ENCODE results near the gene CD3E. TPM values are rescaled to one million over a fixed set of nuclear protein-coding genes. Genes with fewer than 3 reads are reported as not detected.

CD3E gene
- total and polyA plus RNA-seq, 2 donors (not counting 1 experiment from before 2014, with no cell fraction given) = 1.0 to 1.7 TPM

GRCh38 chr11:118343981-118344515, 39.5 kb downstream of the CD3E start, which contains the start of gene CD3G:
TSS of gene CD3G (plus strand) at chr11:118344344. CDS start at chr11:118344424, 80 bp downstream.
- no peaks in the 10 kb centered on the region for H3K79me2 ChIP-seq (ENCODE audit: control insufficient read depth, insufficient read depth, low read length)
- no peak for ATAC-seq (ENCODE audit: low read depth)
- Mint-ChIP-seq H3K27ac (no peak within 1 kb of the TSS), H3K27me3 (peaks cover 19% of the 10 kb centered on the region), H3K4me3 (no peak within 1 kb of the TSS), H3K4me1 (peaks cover 4% of the 10 kb centered on the region), H3K9me3 (ENCODE audit: insufficient read depth) (no peaks in the 10 kb centered on the region)
- CTCF ChIA-PET = no interaction called here
- H3K27me3 ChIP-seq (replicated peaks in 1 of 4; ENCODE audit: control extremely low read depth in 1 of 4, control insufficient read depth in 3 of 4, insufficient read depth in 4 of 4, low read length in 3 of 4) = peaks cover 0 to 4% (median under 1%) of the 10 kb centered on the region in 4 experiments
- no peak within 1 kb of the TSS for H3K4me3 ChIP-seq (ENCODE audit: control extremely low read depth in 1 of 5, extremely low read depth in 1 of 5, insufficient read depth in 1 of 5, low read depth in 2 of 5, low read length in 4 of 5)
- no peak within 1 kb of the TSS for H3K27ac ChIP-seq (ENCODE audit: low read length in 2 of 2)
- H4K20me1 ChIP-seq (ENCODE audit: control insufficient read depth, insufficient read depth, low read length, poor library complexity, severe bottlenecking) = no peaks in the 10 kb centered on the region
- POLR2A ChIA-PET = no interaction called here
- WGBS (ENCODE audit: insufficient coverage) = 93% methylated on average over 6 of the region's 6 CpGs
- no peak for TF ChIP-seq CTCF (IDR thresholded peaks at IDR 0.05)
- no peak for TF ChIP-seq EZH2 (IDR thresholded peaks at IDR 0.05; ENCODE audit: borderline replicate concordance, insufficient read depth, low read depth, low read length, poor library complexity, severe bottlenecking)
- no peaks in the 10 kb centered on the region for H3K9me3 ChIP-seq (ENCODE audit: control extremely low read depth in 1 of 3, control insufficient read depth in 2 of 3, insufficient read depth in 1 of 3, low read length in 2 of 3)
- no peak for DNase-seq
- peaks cover 0 to under 1% of the 10 kb centered on the region in 2 donors for H3K4me1 ChIP-seq (ENCODE audit: control insufficient read depth in 2 of 2, insufficient read depth in 2 of 2, low read length in 2 of 2)
- no peaks in the 10 kb centered on the region for H3K36me3 ChIP-seq (replicated peaks in 1 of 2; ENCODE audit: control extremely low read depth in 1 of 2, control insufficient read depth in 1 of 2, extremely low read depth in 1 of 2, insufficient read depth in 2 of 2, low read length in 1 of 2)
- no peak within 1 kb of the TSS for H3K9ac ChIP-seq (ENCODE audit: low read length)
- intact Hi-C loops (cut with micrococcal nuclease) = no loop called here
- H3K4me2 ChIP-seq (replicated peaks; ENCODE audit: low read depth, low read length, poor library complexity, severe bottlenecking) = no peak within 1 kb of the TSS
- no peak within 1 kb of the TSS for H2AFZ ChIP-seq (ENCODE audit: insufficient read depth, low read depth, low read length, poor library complexity, severe bottlenecking)

DNA sequence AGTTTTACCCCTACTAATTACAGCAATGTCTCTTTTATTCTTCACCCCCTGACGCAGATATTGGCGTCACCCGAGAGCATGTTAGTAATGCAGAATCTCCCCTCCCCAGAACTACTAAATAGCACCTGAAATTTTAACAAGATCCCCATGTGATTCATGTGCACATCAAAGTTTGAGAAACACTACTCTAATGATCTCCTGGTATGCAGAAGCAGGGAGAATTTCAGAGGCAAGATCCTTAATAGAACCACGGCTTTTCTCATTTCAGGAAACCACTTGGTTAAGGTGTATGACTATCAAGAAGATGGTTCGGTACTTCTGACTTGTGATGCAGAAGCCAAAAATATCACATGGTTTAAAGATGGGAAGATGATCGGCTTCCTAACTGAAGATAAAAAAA, 44.9 kb downstream of the CD3E start:
- no peak overlapping the region for H3K27ac Mint-ChIP-seq
- peaks cover 31% of the 10 kb centered on the region for H3K27me3 Mint-ChIP-seq
- POLR2A ChIA-PET = no interaction called here
- H3K36me3 ChIP-seq (replicated peaks in 1 of 2; ENCODE audit: control extremely low read depth in 1 of 2, control insufficient read depth in 1 of 2, extremely low read depth in 1 of 2, insufficient read depth in 2 of 2, low read length in 1 of 2) = no peaks in the 10 kb centered on the region
- TF ChIP-seq EZH2 (IDR thresholded peaks at IDR 0.05; ENCODE audit: borderline replicate concordance, insufficient read depth, low read depth, low read length, poor library complexity, severe bottlenecking) = no peak
- peaks cover 0 to 4% (median 2%) of the 10 kb centered on the region in 4 experiments for H3K27me3 ChIP-seq (replicated peaks in 1 of 4; ENCODE audit: control extremely low read depth in 1 of 4, control insufficient read depth in 3 of 4, insufficient read depth in 4 of 4, low read length in 3 of 4)
- CTCF ChIA-PET = interaction anchor here (0.6 to 6.8 kb wide), 3 partner anchors 12 to 151 kb away, joined by 3 to 92 read pairs (median 45); no protein-coding TSS in a partner anchor
- H3K4me2 ChIP-seq (replicated peaks; ENCODE audit: low read depth, low read length, poor library complexity, severe bottlenecking) = no peak overlapping the region
- H3K4me1 Mint-ChIP-seq = no peaks in the 10 kb centered on the region
- H3K79me2 ChIP-seq (ENCODE audit: control insufficient read depth, insufficient read depth, low read length) = no peaks in the 10 kb centered on the region
- no peak overlapping the region for H3K4me3 Mint-ChIP-seq
- H2AFZ ChIP-seq (ENCODE audit: insufficient read depth, low read depth, low read length, poor library complexity, severe bottlenecking) = no peak overlapping the region
- WGBS (ENCODE audit: insufficient coverage) = 68% methylated on average over 4 of the region's 6 CpGs
- H3K27ac ChIP-seq (ENCODE audit: low read length in 2 of 2) = no peak overlapping the region
- intact Hi-C loops (cut with micrococcal nuclease) = no loop called here
- no peak for DNase-seq
- H3K4me3 ChIP-seq (ENCODE audit: control extremely low read depth in 1 of 5, extremely low read depth in 1 of 5, insufficient read depth in 1 of 5, low read depth in 2 of 5, low read length in 4 of 5) = no peak overlapping the region
- H3K9me3 Mint-ChIP-seq (ENCODE audit: insufficient read depth) = no peaks in the 10 kb centered on the region
- H3K9me3 ChIP-seq (ENCODE audit: control extremely low read depth in 1 of 3, control insufficient read depth in 2 of 3, insufficient read depth in 1 of 3, low read length in 2 of 3) = no peaks in the 10 kb centered on the region
- no peak overlapping the region for H3K9ac ChIP-seq (ENCODE audit: low read length)
- H3K4me1 ChIP-seq (ENCODE audit: control insufficient read depth in 2 of 2, insufficient read depth in 2 of 2, low read length in 2 of 2) = no peaks in the 10 kb centered on the region
- no peaks in the 10 kb centered on the region for H4K20me1 ChIP-seq (ENCODE audit: control insufficient read depth, insufficient read depth, low read length, poor library complexity, severe bottlenecking)
- ATAC-seq (ENCODE audit: low read depth) = no peak
